ENCODE measurements around the gene ABI3BP.
"Not testable (repeated sequence)": the region's sequence is repeated elsewhere in the genome, so short reads cannot be mapped to it uniquely, and the experiment has no call there.

Gene ABI3BP

GRCh38 chr3:100957261-100957986 lies 35.8 kb downstream of the ABI3BP start:
- Histone ChIP-seq H3K27ac (ENCODE audit: low read depth, low read length) (peak overlapping the region; percentile 32), H3K36me3 (ENCODE audit: control insufficient read depth, insufficient read depth, low read length) (no peaks in the 10 kb centered on the region), H3K9ac (ENCODE audit: low read length) (no peak overlapping the region), H3K4me1 (ENCODE audit: control insufficient read depth, insufficient read depth, low read length) (peaks cover 12% of the 10 kb centered on the region), H3K27me3 (ENCODE audit: control insufficient read depth, insufficient read depth, low read length) (no peaks in the 10 kb centered on the region), H3K4me3 (ENCODE audit: low read length) (no peak overlapping the region)

GRCh38 chr3:100956276-100956675 lies 36.9 kb downstream of the ABI3BP start:
- no peaks in the 10 kb centered on the region for H3K27me3 ChIP-seq (ENCODE audit: control insufficient read depth, insufficient read depth, low read length)
- no peak overlapping the region for H3K27ac ChIP-seq (ENCODE audit: low read depth, low read length)
- peaks cover 12% of the 10 kb centered on the region for H3K4me1 ChIP-seq (ENCODE audit: control insufficient read depth, insufficient read depth, low read length)
- no peaks in the 10 kb centered on the region for H3K36me3 ChIP-seq (ENCODE audit: control insufficient read depth, insufficient read depth, low read length)
- H3K4me3 ChIP-seq (ENCODE audit: low read length), result no peak overlapping the region
- H3K9ac ChIP-seq (ENCODE audit: low read length), result no peak overlapping the region

- no peaks in the 10 kb centered on the region for H3K27me3 ChIP-seq (ENCODE audit: control insufficient read depth, insufficient read depth, low read length)
- H3K4me1 ChIP-seq (ENCODE audit: control insufficient read depth, insufficient read depth, low read length), result peaks cover 12% of the 10 kb centered on the region
- no peak overlapping the region for H3K27ac ChIP-seq (ENCODE audit: low read depth, low read length)
- no peaks in the 10 kb centered on the region for H3K36me3 ChIP-seq (ENCODE audit: control insufficient read depth, insufficient read depth, low read length)
- H3K4me3 ChIP-seq (ENCODE audit: low read length), result no peak overlapping the region
- H3K9ac ChIP-seq (ENCODE audit: low read length), result no peak overlapping the region
Measured at GRCh38 chr3:100954990-100955389, 38.2 kb downstream of the ABI3BP start.

GRCh38 chr3:100954199-100954935 lies 38.9 kb downstream of the ABI3BP start:
- no peak overlapping the region for H3K4me3 ChIP-seq (ENCODE audit: low read length)
- no peak overlapping the region for H3K27ac ChIP-seq (ENCODE audit: low read depth, low read length)
- H3K36me3 ChIP-seq (ENCODE audit: control insufficient read depth, insufficient read depth, low read length), result no peaks in the 10 kb centered on the region

GRCh38 chr3:100953103-100953502 lies 40.1 kb downstream of the ABI3BP start:
- no peak overlapping the region for H3K9ac ChIP-seq (ENCODE audit: low read length)
- H3K4me3 ChIP-seq (ENCODE audit: low read length), result no peak overlapping the region
- no peaks in the 10 kb centered on the region for H3K36me3 ChIP-seq (ENCODE audit: control insufficient read depth, insufficient read depth, low read length)
- H3K4me1 ChIP-seq (ENCODE audit: control insufficient read depth, insufficient read depth, low read length), result peaks cover 12% of the 10 kb centered on the region
- no peaks in the 10 kb centered on the region for H3K27me3 ChIP-seq (ENCODE audit: control insufficient read depth, insufficient read depth, low read length)
- no peak overlapping the region for H3K27ac ChIP-seq (ENCODE audit: low read depth, low read length)

More at GRCh38 chr3:100954199-100954935, 38.9 kb downstream of the ABI3BP start:
- H3K9ac ChIP-seq (ENCODE audit: low read length), result no peak overlapping the region
- no peaks in the 10 kb centered on the region for H3K27me3 ChIP-seq (ENCODE audit: control insufficient read depth, insufficient read depth, low read length)
- peaks cover 12% of the 10 kb centered on the region for H3K4me1 ChIP-seq (ENCODE audit: control insufficient read depth, insufficient read depth, low read length)

GRCh38 chr3:100947119-100947518 lies 46.1 kb downstream of the ABI3BP start:
- H3K9ac ChIP-seq (ENCODE audit: low read length), result no peak overlapping the region
- H3K4me1 ChIP-seq (ENCODE audit: control insufficient read depth, insufficient read depth, low read length), result no peaks in the 10 kb centered on the region
- H3K4me3 ChIP-seq (ENCODE audit: low read length), result no peak overlapping the region
- no peaks in the 10 kb centered on the region for H3K27me3 ChIP-seq (ENCODE audit: control insufficient read depth, insufficient read depth, low read length)
- H3K36me3 ChIP-seq (ENCODE audit: control insufficient read depth, insufficient read depth, low read length), result no peaks in the 10 kb centered on the region
- H3K27ac ChIP-seq (ENCODE audit: low read depth, low read length), result no peak overlapping the region

- H3K27ac ChIP-seq (ENCODE audit: low read depth, low read length); H3K4me3 ChIP-seq (ENCODE audit: low read length): not testable (repeated sequence)
Measured at GRCh38 chr3:100946096-100946495, 47.1 kb downstream of the ABI3BP start.

GRCh38 chr3:100941451-100941850 lies 51.8 kb downstream of the ABI3BP start:
- no peak overlapping the region for H3K27ac ChIP-seq (ENCODE audit: low read depth, low read length)
- H3K36me3 ChIP-seq (ENCODE audit: control insufficient read depth, insufficient read depth, low read length), result no peaks in the 10 kb centered on the region
- no peaks in the 10 kb centered on the region for H3K4me1 ChIP-seq (ENCODE audit: control insufficient read depth, insufficient read depth, low read length)

More at GRCh38 chr3:100946096-100946495, 47.1 kb downstream of the ABI3BP start:
- not testable (repeated sequence) for H3K4me1 ChIP-seq (ENCODE audit: control insufficient read depth, insufficient read depth, low read length); H3K27me3 ChIP-seq (ENCODE audit: control insufficient read depth, insufficient read depth, low read length); H3K9ac ChIP-seq (ENCODE audit: low read length); H3K36me3 ChIP-seq (ENCODE audit: control insufficient read depth, insufficient read depth, low read length)

GRCh38 chr3:100941041-100941440 lies 52.2 kb downstream of the ABI3BP start:
- Histone ChIP-seq H3K4me3 (ENCODE audit: low read length) (no peak overlapping the region), H3K9ac (ENCODE audit: low read length) (no peak overlapping the region), H3K27ac (ENCODE audit: low read depth, low read length) (no peak overlapping the region), H3K36me3 (ENCODE audit: control insufficient read depth, insufficient read depth, low read length) (no peaks in the 10 kb centered on the region), H3K27me3 (ENCODE audit: control insufficient read depth, insufficient read depth, low read length) (no peaks in the 10 kb centered on the region), H3K4me1 (ENCODE audit: control insufficient read depth, insufficient read depth, low read length) (no peaks in the 10 kb centered on the region)

More at GRCh38 chr3:100941451-100941850, 51.8 kb downstream of the ABI3BP start:
- H3K27me3 ChIP-seq (ENCODE audit: control insufficient read depth, insufficient read depth, low read length), result no peaks in the 10 kb centered on the region
- no peak overlapping the region for H3K9ac ChIP-seq (ENCODE audit: low read length)
- H3K4me3 ChIP-seq (ENCODE audit: low read length), result no peak overlapping the region

GRCh38 chr3:100936931-100937330 lies 56.3 kb downstream of the ABI3BP start:
- H3K4me1 ChIP-seq (ENCODE audit: control insufficient read depth, insufficient read depth, low read length), result no peaks in the 10 kb centered on the region
- H3K27me3 ChIP-seq (ENCODE audit: control insufficient read depth, insufficient read depth, low read length), result no peaks in the 10 kb centered on the region
- H3K27ac ChIP-seq (ENCODE audit: low read depth, low read length), result no peak overlapping the region
- H3K36me3 ChIP-seq (ENCODE audit: control insufficient read depth, insufficient read depth, low read length), result no peaks in the 10 kb centered on the region
- H3K9ac ChIP-seq (ENCODE audit: low read length), result no peak overlapping the region
- H3K4me3 ChIP-seq (ENCODE audit: low read length), result no peak overlapping the region

GRCh38 chr3:100932491-100932890 lies 60.7 kb downstream of the ABI3BP start:
- H3K9ac ChIP-seq (ENCODE audit: low read length), result no peak overlapping the region
- no peak overlapping the region for H3K4me3 ChIP-seq (ENCODE audit: low read length)
- no peaks in the 10 kb centered on the region for H3K36me3 ChIP-seq (ENCODE audit: control insufficient read depth, insufficient read depth, low read length)

GRCh38 chr3:100928638-100929428 lies 64.4 kb downstream of the ABI3BP start:
- Histone ChIP-seq H3K4me3 (ENCODE audit: low read length) (no peak overlapping the region), H3K36me3 (ENCODE audit: control insufficient read depth, insufficient read depth, low read length) (no peaks in the 10 kb centered on the region), H3K27ac (ENCODE audit: low read depth, low read length) (no peak overlapping the region), H3K27me3 (ENCODE audit: control insufficient read depth, insufficient read depth, low read length) (no peaks in the 10 kb centered on the region), H3K9ac (ENCODE audit: low read length) (no peak overlapping the region), H3K4me1 (ENCODE audit: control insufficient read depth, insufficient read depth, low read length) (no peaks in the 10 kb centered on the region)

More at GRCh38 chr3:100932491-100932890, 60.7 kb downstream of the ABI3BP start:
- no peaks in the 10 kb centered on the region for H3K27me3 ChIP-seq (ENCODE audit: control insufficient read depth, insufficient read depth, low read length)
- no peaks in the 10 kb centered on the region for H3K4me1 ChIP-seq (ENCODE audit: control insufficient read depth, insufficient read depth, low read length)
- H3K27ac ChIP-seq (ENCODE audit: low read depth, low read length), result no peak overlapping the region
